Measurements from ENCODE around the gene ALPI.

DNA sequence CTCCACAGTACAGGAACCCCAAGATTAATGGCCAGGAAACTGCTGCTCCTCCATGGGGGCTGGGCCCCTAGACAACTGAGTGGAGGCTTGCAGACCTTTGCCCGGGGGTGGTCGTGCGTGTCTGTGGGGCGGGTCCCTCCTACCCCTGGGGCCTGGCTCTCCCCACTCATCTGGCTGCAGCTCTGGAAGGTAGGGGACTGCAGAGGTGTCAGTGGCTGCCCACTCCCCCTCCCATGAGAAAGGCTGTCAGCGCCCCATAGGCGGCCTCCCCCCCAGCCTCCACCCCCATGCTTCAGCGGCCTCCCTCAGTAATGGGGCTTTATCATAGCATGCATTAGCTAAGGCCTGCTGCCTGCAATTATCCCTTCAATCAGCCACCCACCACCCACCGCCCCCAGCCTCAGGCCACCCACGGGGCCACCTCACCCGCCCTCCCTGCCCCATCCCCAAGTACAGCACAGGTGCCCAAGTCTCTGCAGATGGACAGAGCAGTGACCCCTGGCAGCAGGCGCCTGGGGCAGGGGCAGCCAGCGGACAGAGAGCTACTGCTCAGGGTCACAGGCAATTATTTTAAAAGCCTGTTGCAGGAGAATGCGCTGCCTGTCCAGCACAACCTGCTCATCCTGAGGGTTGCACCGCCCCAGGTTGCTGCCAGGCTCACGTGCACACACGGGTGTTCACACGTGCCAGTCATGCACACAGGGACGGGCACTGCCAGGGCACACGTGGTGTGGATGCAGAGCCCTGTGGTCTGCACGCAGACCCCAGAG is 40.7 kb downstream of the ALPI start:
- TF ChIP-seq OSR1 (CRISPR knock-in tag; IDR thresholded peaks at IDR 0.05) (no peak), ZFP30 (CRISPR knock-in tag; IDR thresholded peaks at IDR 0.05) (no peak), ZNF8 (CRISPR knock-in tag; IDR thresholded peaks at IDR 0.05) (no peak), TOX (CRISPR knock-in tag; IDR thresholded peaks at IDR 0.05; ENCODE audit: borderline replicate concordance) (no peak), ARNTL (CRISPR knock-in tag; IDR thresholded peaks at IDR 0.05; ENCODE audit: borderline replicate concordance, low read depth) (no peak), RARB (CRISPR knock-in tag; IDR thresholded peaks at IDR 0.05) (no peak), PPARA (CRISPR knock-in tag; IDR thresholded peaks at IDR 0.05; ENCODE audit: borderline replicate concordance) (no peak), GLIS3 (CRISPR knock-in tag; IDR thresholded peaks at IDR 0.05) (no peak), ZFP3 (CRISPR knock-in tag; IDR thresholded peaks at IDR 0.05) (no peak)
- TF ChIP-seq, protein P1, sequence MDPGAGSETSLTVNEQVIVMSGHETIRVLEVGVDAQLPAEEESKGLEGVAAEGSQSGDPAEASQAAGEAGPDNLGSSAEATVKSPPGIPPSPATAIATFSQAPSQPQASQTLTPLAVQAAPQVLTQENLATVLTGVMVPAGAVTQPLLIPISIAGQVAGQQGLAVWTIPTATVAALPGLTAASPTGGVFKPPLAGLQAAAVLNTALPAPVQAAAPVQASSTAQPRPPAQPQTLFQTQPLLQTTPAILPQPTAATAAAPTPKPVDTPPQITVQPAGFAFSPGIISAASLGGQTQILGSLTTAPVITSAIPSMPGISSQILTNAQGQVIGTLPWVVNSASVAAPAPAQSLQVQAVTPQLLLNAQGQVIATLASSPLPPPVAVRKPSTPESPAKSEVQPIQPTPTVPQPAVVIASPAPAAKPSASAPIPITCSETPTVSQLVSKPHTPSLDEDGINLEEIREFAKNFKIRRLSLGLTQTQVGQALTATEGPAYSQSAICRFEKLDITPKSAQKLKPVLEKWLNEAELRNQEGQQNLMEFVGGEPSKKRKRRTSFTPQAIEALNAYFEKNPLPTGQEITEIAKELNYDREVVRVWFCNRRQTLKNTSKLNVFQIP (CRISPR knock-in tag; IDR thresholded peaks at IDR 0.05; ENCODE audit: borderline replicate concordance, low read depth): no peak
- TF ChIP-seq, protein P2, sequence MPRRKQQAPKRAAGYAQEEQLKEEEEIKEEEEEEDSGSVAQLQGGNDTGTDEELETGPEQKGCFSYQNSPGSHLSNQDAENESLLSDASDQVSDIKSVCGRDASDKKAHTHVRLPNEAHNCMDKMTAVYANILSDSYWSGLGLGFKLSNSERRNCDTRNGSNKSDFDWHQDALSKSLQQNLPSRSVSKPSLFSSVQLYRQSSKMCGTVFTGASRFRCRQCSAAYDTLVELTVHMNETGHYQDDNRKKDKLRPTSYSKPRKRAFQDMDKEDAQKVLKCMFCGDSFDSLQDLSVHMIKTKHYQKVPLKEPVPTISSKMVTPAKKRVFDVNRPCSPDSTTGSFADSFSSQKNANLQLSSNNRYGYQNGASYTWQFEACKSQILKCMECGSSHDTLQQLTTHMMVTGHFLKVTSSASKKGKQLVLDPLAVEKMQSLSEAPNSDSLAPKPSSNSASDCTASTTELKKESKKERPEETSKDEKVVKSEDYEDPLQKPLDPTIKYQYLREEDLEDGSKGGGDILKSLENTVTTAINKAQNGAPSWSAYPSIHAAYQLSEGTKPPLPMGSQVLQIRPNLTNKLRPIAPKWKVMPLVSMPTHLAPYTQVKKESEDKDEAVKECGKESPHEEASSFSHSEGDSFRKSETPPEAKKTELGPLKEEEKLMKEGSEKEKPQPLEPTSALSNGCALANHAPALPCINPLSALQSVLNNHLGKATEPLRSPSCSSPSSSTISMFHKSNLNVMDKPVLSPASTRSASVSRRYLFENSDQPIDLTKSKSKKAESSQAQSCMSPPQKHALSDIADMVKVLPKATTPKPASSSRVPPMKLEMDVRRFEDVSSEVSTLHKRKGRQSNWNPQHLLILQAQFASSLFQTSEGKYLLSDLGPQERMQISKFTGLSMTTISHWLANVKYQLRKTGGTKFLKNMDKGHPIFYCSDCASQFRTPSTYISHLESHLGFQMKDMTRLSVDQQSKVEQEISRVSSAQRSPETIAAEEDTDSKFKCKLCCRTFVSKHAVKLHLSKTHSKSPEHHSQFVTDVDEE (CRISPR knock-in tag; IDR thresholded peaks at IDR 0.05): no peak
